B cell (primary cell): ENCODE data around the gene RNASEH2C. TPM values are rescaled to one million over a fixed set of nuclear protein-coding genes. Genes with fewer than 3 reads are reported as not detected.

Experiments
- ATAC-seq: fragments of 200-7000 bp; cut with Tn5 transposase; one replicate; pipeline ENCODE4 v1.10.0; 2021; ENCODE audit warnings: low read depth, mild to moderate bottlenecking, moderate number of reproducible peaks, moderate library complexity
- CTCF ChIA-PET: fragments of 350-600 bp; sonication (Branson Sonifier 250); formaldehyde crosslinking; loops from one replicate; lab custom pipeline; 2021; ENCODE audit warnings: antibody characterized with exemption, inconsistent platforms; lab: Charles Lee
- POLR2A ChIA-PET: fragments of 350-600 bp; sonication (Branson Sonifier 250); formaldehyde crosslinking; loops from one replicate; lab custom pipeline; 2021; ENCODE audit warnings: antibody characterized with exemption; lab: Charles Lee
- DNase-seq: peaks from one replicate; pipeline ENCODE4 v3.0.0; 2013
- H2AFZ ChIP-seq: 2 replicates; pipeline ENCODE4 v1.6.1; 2012; ENCODE audit warnings: mild to moderate bottlenecking, low read depth, low read length; ENCODE audit not compliant: insufficient read depth, poor library complexity, severe bottlenecking
- H3K27ac ChIP-seq, 2 donors: 1 replicate in 1 of 2; 2 replicates in 1 of 2; pipeline ENCODE4 v1.5.1; 2012 to 2013; ENCODE audit warnings: low read length in 2 of 2, mild to moderate bottlenecking in 2 of 2, moderate library complexity in 1 of 2
- H3K27me3 ChIP-seq, 4 experiments: fragments of 200-600 bp in 1 of 4; sonication (generic) in 1 of 4; replicated peaks in 1 of 4; 1 replicate in 2 of 4; 2 replicates in 2 of 4; pipeline versions ENCODE4 v1.6.1 to v1.7.0; 2013 to 2016; ENCODE audit warnings: low read length in 3 of 4, mild to moderate bottlenecking in 2 of 4, mixed read lengths in 1 of 4, moderate library complexity in 1 of 4; ENCODE audit not compliant: insufficient read depth in 4 of 4, control insufficient read depth in 3 of 4; ENCODE audit errors: control extremely low read depth in 1 of 4
- H3K36me3 ChIP-seq, 2 experiments: replicated peaks in 1 of 2; 1 replicate in 1 of 2; 2 replicates in 1 of 2; pipeline versions ENCODE4 v1.6.1 to v1.7.1; 2013; ENCODE audit warnings: low read length in 1 of 2; ENCODE audit not compliant: insufficient read depth in 2 of 2, control insufficient read depth in 1 of 2; ENCODE audit errors: control extremely low read depth in 1 of 2, extremely low read depth in 1 of 2
- H3K4me1 ChIP-seq, 2 donors: fragments of 200-600 bp in 1 of 2; sonication (generic) in 1 of 2; 1 replicate in 1 of 2; 2 replicates in 1 of 2; pipeline versions ENCODE4 v1.5.1 to v1.6.1; 2013 to 2017; ENCODE audit warnings: low read length in 2 of 2; ENCODE audit not compliant: control insufficient read depth in 2 of 2, insufficient read depth in 2 of 2
- H3K4me2 ChIP-seq: replicated peaks from 2 replicates; pipeline ENCODE3; 2012; ENCODE audit warnings: mild to moderate bottlenecking, low read depth, low read length; ENCODE audit not compliant: poor library complexity, severe bottlenecking
- H3K4me3 ChIP-seq, 5 experiments: fragments of 200-600 bp in 1 of 5; sonication (generic) in 1 of 5; 1 replicate in 3 of 5; 2 replicates in 2 of 5; pipeline versions ENCODE4 v1.5.1 to v1.7.0; 2011 to 2016; ENCODE audit warnings: low read length in 4 of 5, mild to moderate bottlenecking in 4 of 5, low read depth in 2 of 5, control low read depth in 1 of 5, moderate library complexity in 1 of 5; ENCODE audit not compliant: insufficient read depth in 1 of 5; ENCODE audit errors: control extremely low read depth in 1 of 5, extremely low read depth in 1 of 5
- H3K79me2 ChIP-seq: fragments of 200-600 bp; sonication (generic); one replicate; pipeline ENCODE4 v1.6.0; 2016; ENCODE audit warnings: low read length; ENCODE audit not compliant: control insufficient read depth, insufficient read depth
- H3K9ac ChIP-seq: fragments of 200-600 bp; sonication (generic); 2 replicates; pipeline ENCODE4 v1.6.1; 2017; ENCODE audit warnings: mild to moderate bottlenecking, low read length, moderate library complexity
- H3K9me3 ChIP-seq, 3 donors: one replicate each; pipeline versions ENCODE4 v1.6.1 to v1.7.1; 2013; ENCODE audit warnings: low read length in 2 of 3; ENCODE audit not compliant: control insufficient read depth in 2 of 3, insufficient read depth in 1 of 3; ENCODE audit errors: control extremely low read depth in 1 of 3
- H4K20me1 ChIP-seq: 2 replicates; pipeline ENCODE4 v1.6.0; 2012; ENCODE audit warnings: mild to moderate bottlenecking, low read length; ENCODE audit not compliant: insufficient read depth, control insufficient read depth, poor library complexity, severe bottlenecking
- H3K27ac Mint-ChIP-seq: one replicate; pipeline ENCODE4 v1.8.0; 2021; ENCODE audit warnings: mixed read lengths
- H3K27me3 Mint-ChIP-seq: one replicate; pipeline ENCODE4 v1.8.0; 2021; ENCODE audit warnings: mixed read lengths
- H3K4me1 Mint-ChIP-seq: one replicate; pipeline ENCODE4 v1.8.0; 2021; ENCODE audit warnings: mixed read lengths
- H3K4me3 Mint-ChIP-seq: one replicate; pipeline ENCODE4 v1.8.0; 2021; ENCODE audit warnings: mixed read lengths
- H3K9me3 Mint-ChIP-seq: one replicate; pipeline ENCODE4 v1.8.0; 2022; ENCODE audit warnings: mixed read lengths; ENCODE audit not compliant: insufficient read depth
- EZH2 ChIP-seq: IDR thresholded peaks from 2 replicates; pipeline ENCODE4 v1.6.1; 2012; ENCODE audit warnings: borderline replicate concordance, low read depth, mild to moderate bottlenecking, moderate library complexity, low read length; ENCODE audit not compliant: insufficient read depth, poor library complexity, severe bottlenecking
- WGBS: methylation state at CpG from one replicate; pipeline ENCODE4 v1.1.5; 2013; ENCODE audit warnings: missing lambda C conversion rate; ENCODE audit not compliant: insufficient coverage; 5-methylcytosine and 5-hydroxymethylcytosine counted together
- intact Hi-C: fragments of 100-400 bp; cut with micrococcal nuclease; formaldehyde crosslinking; loops from one replicate; pipeline ENCODE4 v1.10.0; 2022
- polyA plus RNA-seq: library from polyadenylated mRNA; depleted of rRNA; stranded (reverse); fragments of >200 nt; gene quantifications from 2 replicates; pipeline ENCODE4 v1.2.3, GENCODE V29; 2012
- total RNA-seq, 2 donors: library from RNA; stranded (reverse); fragments of 120-200 nt in 1 of 2; gene quantifications; 1 replicate in 1 of 2; 2 replicates in 1 of 2; pipeline versions ENCODE4 v1.2.3 to v1.2.4, GENCODE V29; 2013 to 2022
- TF ChIP-seq, protein P1 (sequence below): fragments of 200-600 bp; IDR thresholded peaks from one replicate; pipeline ENCODE4 v1.8.0; 2022; ENCODE audit warnings: antibody characterized with exemption, mild to moderate bottlenecking

RNASEH2C gene
- total and polyA plus RNA-seq, 2 donors (not counting 1 experiment from before 2014, with no cell fraction given) = 75.3 to 95.0 TPM

DNA sequence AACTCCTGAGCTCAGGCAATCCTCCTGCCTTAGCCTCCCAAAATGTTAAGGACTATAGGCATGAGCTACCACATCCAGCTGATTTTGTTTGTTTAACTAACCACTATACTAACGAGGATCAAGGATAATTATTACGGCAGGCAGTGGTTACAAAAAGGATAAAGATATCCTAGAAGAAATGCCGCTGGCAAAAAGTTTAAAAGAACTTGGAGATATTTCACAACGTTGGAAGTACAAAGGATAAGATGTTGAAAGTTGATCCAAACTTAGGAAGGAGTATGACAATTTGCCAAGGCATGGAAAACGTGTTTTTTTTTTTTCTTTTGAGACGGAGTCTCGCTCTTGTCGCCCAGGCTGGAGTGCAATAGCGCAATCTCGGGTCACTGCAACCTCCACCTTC, 46.8 kb upstream of the RNASEH2C start:
- intact Hi-C loops = loop anchor here (5.0 kb wide), 1 partner anchor 50 kb away; no protein-coding TSS in a partner anchor
- Histone ChIP-seq H4K20me1 (peaks cover 4% of the 10 kb centered on the region), H3K36me3 (no peaks in the 10 kb centered on the region), H3K4me3 (no peak overlapping the region), H3K27me3 (no peaks in the 10 kb centered on the region), H2AFZ (no peak overlapping the region), H3K9me3 (no peaks in the 10 kb centered on the region), H3K4me1 (peaks cover 0 to 4% of the 10 kb centered on the region in 2 donors), H3K79me2 (peaks cover 13% of the 10 kb centered on the region), H3K27ac (no peak overlapping the region), H3K4me2 (no peak overlapping the region), H3K9ac (no peak overlapping the region)
- ChIA-PET CTCF (interaction anchor here (0.9 to 2.3 kb wide), 7 partner anchors 9 to 73 kb away, joined by 3 to 10 read pairs (median 4); partner anchors contain the start of genes AP5B1, KAT5 and RNASEH2C), POLR2A (interaction anchor here (0.5 kb wide), 1 partner anchor 17 kb away, joined by 7 read pairs; no protein-coding TSS in a partner anchor)
- WGBS = 100% methylated on average over 1 of the region's 10 CpGs
- no peak for DNase-seq
- peaks cover 3% of the 10 kb centered on the region for H3K4me1 Mint-ChIP-seq
- H3K27ac Mint-ChIP-seq = no peak overlapping the region
- no peak overlapping the region for H3K4me3 Mint-ChIP-seq
- no peak for ATAC-seq
- no peaks in the 10 kb centered on the region for H3K27me3 Mint-ChIP-seq
- no peaks in the 10 kb centered on the region for H3K9me3 Mint-ChIP-seq
- TF ChIP-seq, protein P1, sequence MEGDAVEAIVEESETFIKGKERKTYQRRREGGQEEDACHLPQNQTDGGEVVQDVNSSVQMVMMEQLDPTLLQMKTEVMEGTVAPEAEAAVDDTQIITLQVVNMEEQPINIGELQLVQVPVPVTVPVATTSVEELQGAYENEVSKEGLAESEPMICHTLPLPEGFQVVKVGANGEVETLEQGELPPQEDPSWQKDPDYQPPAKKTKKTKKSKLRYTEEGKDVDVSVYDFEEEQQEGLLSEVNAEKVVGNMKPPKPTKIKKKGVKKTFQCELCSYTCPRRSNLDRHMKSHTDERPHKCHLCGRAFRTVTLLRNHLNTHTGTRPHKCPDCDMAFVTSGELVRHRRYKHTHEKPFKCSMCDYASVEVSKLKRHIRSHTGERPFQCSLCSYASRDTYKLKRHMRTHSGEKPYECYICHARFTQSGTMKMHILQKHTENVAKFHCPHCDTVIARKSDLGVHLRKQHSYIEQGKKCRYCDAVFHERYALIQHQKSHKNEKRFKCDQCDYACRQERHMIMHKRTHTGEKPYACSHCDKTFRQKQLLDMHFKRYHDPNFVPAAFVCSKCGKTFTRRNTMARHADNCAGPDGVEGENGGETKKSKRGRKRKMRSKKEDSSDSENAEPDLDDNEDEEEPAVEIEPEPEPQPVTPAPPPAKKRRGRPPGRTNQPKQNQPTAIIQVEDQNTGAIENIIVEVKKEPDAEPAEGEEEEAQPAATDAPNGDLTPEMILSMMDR = no peak
- no peak for TF ChIP-seq EZH2

DNA sequence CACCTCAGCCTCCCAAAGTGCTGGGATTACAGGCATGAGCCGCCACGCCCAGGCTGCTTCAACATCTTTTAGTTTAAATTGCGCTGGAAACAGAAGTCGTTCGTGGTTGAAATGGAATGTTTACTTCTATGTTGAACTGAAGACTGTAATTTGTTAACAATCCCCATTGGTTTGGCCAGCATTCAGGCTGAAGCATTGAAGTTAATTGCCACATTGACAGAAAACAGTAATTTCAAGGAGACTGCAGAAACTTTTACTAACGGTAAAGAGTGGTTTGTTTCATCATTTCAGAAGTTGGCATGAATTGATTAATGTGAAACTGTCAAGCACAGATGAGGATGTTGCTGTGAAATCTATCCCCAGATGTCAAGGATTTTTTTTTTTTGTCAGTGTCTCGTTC, 45.9 kb upstream of the RNASEH2C start:
- Histone ChIP-seq H3K4me3 (no peak overlapping the region), H3K4me2 (no peak overlapping the region), H3K36me3 (no peaks in the 10 kb centered on the region), H3K79me2 (peaks cover 13% of the 10 kb centered on the region), H3K9ac (no peak overlapping the region), H2AFZ (no peak overlapping the region), H3K27me3 (no peaks in the 10 kb centered on the region), H3K4me1 (peaks cover 0 to 4% of the 10 kb centered on the region in 2 donors), H3K9me3 (peaks cover 0 to 1% (median 0%) of the 10 kb centered on the region in 3 donors), H4K20me1 (peaks cover 4% of the 10 kb centered on the region), H3K27ac (no peak overlapping the region)
- ChIA-PET POLR2A (no interaction called here), CTCF (interaction anchor here (0.9 to 2.3 kb wide), 2 partner anchors 10 to 13 kb away, joined by 3 to 10 read pairs; partner anchors contain the start of gene AP5B1)
- ATAC-seq (no peak), DNase-seq (no peak)
- Mint-ChIP-seq H3K27me3 (peaks cover under 1% of the 10 kb centered on the region), H3K9me3 (no peaks in the 10 kb centered on the region), H3K4me3 (no peak overlapping the region), H3K27ac (no peak overlapping the region), H3K4me1 (peaks cover 3% of the 10 kb centered on the region)
- intact Hi-C loops = loop anchor here (5.0 kb wide), 1 partner anchor 51 kb away; no protein-coding TSS in a partner anchor
- TF ChIP-seq EZH2 = no peak
- TF ChIP-seq, protein P1 = no peak
- WGBS = 18% methylated on average over 2 of the region's 7 CpGs
